Hepatocyte (in vitro differentiated cells): Measurements from ENCODE around the gene LDB3. TPM values are rescaled to one million over a fixed set of nuclear protein-coding genes. Genes with fewer than 3 reads are reported as not detected.

Experiments used
- DNase-seq: peaks from one replicate; pipeline ENCODE4 v3.0.0-alpha.2; 2016; ENCODE audit warnings: low spot score
- H2AFZ ChIP-seq: fragments of 200-600 bp; sonication (generic); 2 replicates; pipeline ENCODE4 v1.6.0; 2016; ENCODE audit warnings: antibody characterized with exemption, mild to moderate bottlenecking
- H3K27ac ChIP-seq: fragments of 200-600 bp; sonication (generic); 2 replicates; pipeline ENCODE4 v1.5.1; 2016; ENCODE audit warnings: mild to moderate bottlenecking
- H3K27me3 ChIP-seq: fragments of 200-600 bp; sonication (generic); 2 replicates; pipeline ENCODE4 v1.6.1; 2016
- H3K36me3 ChIP-seq: fragments of 200-600 bp; sonication (generic); replicated peaks from 2 replicates; pipeline ENCODE4 v1.5.1; 2016; ENCODE audit warnings: low read depth; ENCODE audit not compliant: insufficient read depth
- H3K4me1 ChIP-seq: fragments of 200-600 bp; sonication (generic); 2 replicates; pipeline ENCODE4 v1.5.1; 2016; ENCODE audit warnings: mild to moderate bottlenecking, moderate library complexity; ENCODE audit not compliant: insufficient read depth
- H3K4me2 ChIP-seq: fragments of 200-600 bp; sonication (generic); 2 replicates; pipeline ENCODE4 v1.6.0; 2016
- H3K4me3 ChIP-seq: fragments of 200-600 bp; sonication (generic); 2 replicates; pipeline ENCODE4 v1.5.1; 2016; ENCODE audit warnings: mild to moderate bottlenecking
- H3K79me2 ChIP-seq: fragments of 200-600 bp; sonication (generic); 2 replicates; pipeline ENCODE4 v1.6.0; 2017; ENCODE audit warnings: mild to moderate bottlenecking
- H3K9me2 ChIP-seq: fragments of 200-600 bp; sonication (generic); replicated peaks from 2 replicates; pipeline ENCODE4 v1.6.0; 2017; ENCODE audit warnings: mild to moderate bottlenecking; ENCODE audit not compliant: insufficient read depth
- H3K9me3 ChIP-seq: fragments of 200-600 bp; sonication (generic); 2 replicates; pipeline ENCODE4 v1.5.1; 2016; ENCODE audit warnings: low read depth, mild to moderate bottlenecking
- H4K20me1 ChIP-seq: fragments of 200-600 bp; sonication (generic); 2 replicates; pipeline ENCODE4 v1.6.0; 2016; ENCODE audit warnings: mild to moderate bottlenecking; ENCODE audit not compliant: insufficient read depth, poor library complexity, severe bottlenecking
- EZH2 ChIP-seq: fragments of 200-600 bp; sonication (generic); IDR thresholded peaks from 2 replicates; pipeline ENCODE4 v1.6.1; 2016; ENCODE audit warnings: antibody characterized with exemption, mild to moderate bottlenecking, borderline replicate concordance
- EZH2phosphoT487 ChIP-seq: fragments of 200-600 bp; sonication (generic); IDR thresholded peaks from one replicate; pipeline ENCODE4 v1.6.1; 2018; ENCODE audit warnings: antibody characterized with exemption, mild to moderate bottlenecking, low read depth, moderate library complexity; ENCODE audit not compliant: unreplicated experiment, severe bottlenecking
- WGBS: methylation state at CpG from one replicate; pipeline ENCODE4 v1.1.6; 2016; ENCODE audit warnings: low lambda C conversion rate; ENCODE audit errors: missing lambda C conversion rate; 5-methylcytosine and 5-hydroxymethylcytosine counted together
- polyA plus RNA-seq: library from polyadenylated mRNA; unstranded; fragments of >200 nt; fragmentation: Nextera tagmentation; extraction: Ambion mirVana; gene quantifications from 2 replicates; pipeline ENCODE4 v1.2.1, GENCODE V29; 2016
- total RNA-seq: library from RNA; depleted of rRNA; stranded (reverse); fragments of >200 nt; gene quantifications from 2 replicates; pipeline ENCODE4 v1.2.3, GENCODE V29; 2014
- TF ChIP-seq, protein P1 (sequence below): fragments of 200-600 bp; sonication (generic); IDR thresholded peaks from 2 replicates; pipeline ENCODE4 v1.5.1; 2016; ENCODE audit warnings: antibody characterized with exemption, mild to moderate bottlenecking; ENCODE audit not compliant: poor library complexity

Gene LDB3
- total and polyA plus RNA-seq, 2 experiments from 2014 or later = 0.31 TPM; not detected in 1

GRCh38 chr10:86699991-86700840, 31.9 kb downstream of the LDB3 start:
- no peak overlapping the region for H3K27ac ChIP-seq
- TF ChIP-seq EZH2 (no peak), EZH2phosphoT487 (no peak)
- TF ChIP-seq, protein P1, sequence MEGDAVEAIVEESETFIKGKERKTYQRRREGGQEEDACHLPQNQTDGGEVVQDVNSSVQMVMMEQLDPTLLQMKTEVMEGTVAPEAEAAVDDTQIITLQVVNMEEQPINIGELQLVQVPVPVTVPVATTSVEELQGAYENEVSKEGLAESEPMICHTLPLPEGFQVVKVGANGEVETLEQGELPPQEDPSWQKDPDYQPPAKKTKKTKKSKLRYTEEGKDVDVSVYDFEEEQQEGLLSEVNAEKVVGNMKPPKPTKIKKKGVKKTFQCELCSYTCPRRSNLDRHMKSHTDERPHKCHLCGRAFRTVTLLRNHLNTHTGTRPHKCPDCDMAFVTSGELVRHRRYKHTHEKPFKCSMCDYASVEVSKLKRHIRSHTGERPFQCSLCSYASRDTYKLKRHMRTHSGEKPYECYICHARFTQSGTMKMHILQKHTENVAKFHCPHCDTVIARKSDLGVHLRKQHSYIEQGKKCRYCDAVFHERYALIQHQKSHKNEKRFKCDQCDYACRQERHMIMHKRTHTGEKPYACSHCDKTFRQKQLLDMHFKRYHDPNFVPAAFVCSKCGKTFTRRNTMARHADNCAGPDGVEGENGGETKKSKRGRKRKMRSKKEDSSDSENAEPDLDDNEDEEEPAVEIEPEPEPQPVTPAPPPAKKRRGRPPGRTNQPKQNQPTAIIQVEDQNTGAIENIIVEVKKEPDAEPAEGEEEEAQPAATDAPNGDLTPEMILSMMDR = no peak
- H3K9me3 ChIP-seq = no peaks in the 10 kb centered on the region
- no peak for DNase-seq
- no peaks in the 10 kb centered on the region for H3K9me2 ChIP-seq
- no peak overlapping the region for H3K4me2 ChIP-seq
- no peaks in the 10 kb centered on the region for H3K4me1 ChIP-seq
- H3K36me3 ChIP-seq = no peaks in the 10 kb centered on the region
- no peaks in the 10 kb centered on the region for H3K27me3 ChIP-seq
- no peaks in the 10 kb centered on the region for H4K20me1 ChIP-seq
- H3K79me2 ChIP-seq = no peaks in the 10 kb centered on the region
- H2AFZ ChIP-seq = no peak overlapping the region
- no peak overlapping the region for H3K4me3 ChIP-seq
- WGBS = 88% methylated on average over 9 of the region's 9 CpGs

DNA sequence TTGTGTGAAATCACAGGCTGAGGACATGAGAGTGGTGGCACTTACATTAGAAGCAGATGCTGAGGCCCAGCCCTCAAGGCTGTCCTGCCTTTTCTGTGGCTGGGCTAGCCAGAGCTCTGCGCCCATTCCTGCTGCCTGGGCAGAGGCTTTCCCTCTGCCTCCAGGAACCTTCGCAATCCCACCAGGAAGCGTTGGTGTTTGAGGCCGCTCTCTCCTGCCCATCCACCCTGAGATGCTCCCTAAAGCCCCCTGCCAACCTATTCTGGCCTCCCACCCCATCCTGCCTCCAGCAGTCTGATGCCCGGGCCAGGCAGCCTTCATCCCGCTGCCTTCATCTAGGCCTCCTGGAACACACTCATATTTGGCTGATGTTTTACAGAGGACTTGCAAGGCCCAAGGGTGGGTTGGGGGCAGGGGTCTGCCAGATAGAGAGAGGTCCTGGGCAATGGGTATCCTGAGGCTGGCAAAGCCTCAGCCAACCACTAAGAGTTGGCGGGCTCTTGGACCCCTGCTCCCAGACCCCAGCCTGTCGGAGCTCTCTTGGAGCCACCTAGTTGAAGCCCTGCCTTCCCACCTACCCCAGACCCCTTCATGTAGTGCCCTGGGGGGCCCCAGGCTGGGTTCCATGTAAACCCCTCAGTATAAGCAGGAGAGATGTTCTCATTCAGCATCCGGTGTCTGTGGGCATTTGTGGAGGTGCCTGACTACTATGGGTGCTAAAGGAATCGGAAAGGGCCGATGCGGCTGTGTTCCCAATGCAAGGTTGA, 32.7 kb downstream of the LDB3 start:
- Histone ChIP-seq H3K27ac (no peak overlapping the region), H3K4me1 (no peaks in the 10 kb centered on the region), H3K79me2 (no peaks in the 10 kb centered on the region), H3K9me2 (no peaks in the 10 kb centered on the region), H3K4me3 (no peak overlapping the region), H3K36me3 (no peaks in the 10 kb centered on the region), H4K20me1 (no peaks in the 10 kb centered on the region), H2AFZ (no peak overlapping the region), H3K4me2 (no peak overlapping the region), H3K9me3 (no peaks in the 10 kb centered on the region), H3K27me3 (no peaks in the 10 kb centered on the region)
- TF ChIP-seq EZH2 (no peak), EZH2phosphoT487 (no peak)
- TF ChIP-seq, protein P1 = no peak
- WGBS = 99% methylated on average over 12 of the region's 12 CpGs
- DNase-seq = no peak

GRCh38 chr10:86703176-86703575, 34.9 kb downstream of the LDB3 start:
- TF ChIP-seq EZH2phosphoT487 (no peak), EZH2 (no peak)
- TF ChIP-seq, protein P1 = no peak
- Histone ChIP-seq H2AFZ (no peak overlapping the region), H3K9me2 (no peaks in the 10 kb centered on the region), H3K27me3 (no peaks in the 10 kb centered on the region), H3K4me2 (no peak overlapping the region), H3K36me3 (no peaks in the 10 kb centered on the region), H4K20me1 (no peaks in the 10 kb centered on the region), H3K4me1 (no peaks in the 10 kb centered on the region), H3K4me3 (no peak overlapping the region), H3K27ac (no peak overlapping the region), H3K79me2 (no peaks in the 10 kb centered on the region), H3K9me3 (no peaks in the 10 kb centered on the region)
- no peak for DNase-seq
- WGBS = 91% methylated on average over 8 of the region's 8 CpGs
